ENCODE measurements around the gene GALNT1.

GRCh38 chr18:35604369-35604768, 22.8 kb downstream of the GALNT1 start:
- TF ChIP-seq NFE2L2 (conservative IDR thresholded peaks at IDR 0.05; ENCODE audit: low read length) (no peak), CTCF (IDR thresholded peaks at IDR 0.05) (no peak), REST (IDR thresholded peaks at IDR 0.05) (no peak), PBX3 (IDR thresholded peaks at IDR 0.05) (no peak), HMGXB4 (CRISPR knock-in tag; IDR thresholded peaks at IDR 0.05; ENCODE audit: borderline replicate concordance) (no peak), EP300 (IDR thresholded peaks at IDR 0.05) (no peak), ZNF302 (CRISPR knock-in tag; IDR thresholded peaks at IDR 0.05) (no peak), RAD21 (conservative IDR thresholded peaks at IDR 0.05 in 1 of 2, IDR thresholded peaks at IDR 0.05 in 1 of 2) (no peak), POLR2AphosphoS2 (conservative IDR thresholded peaks at IDR 0.05; ENCODE audit: low read length) (no peak), CEBPB (IDR thresholded peaks at IDR 0.05) (no peak), POLR2A (IDR thresholded peaks at IDR 0.05; ENCODE audit: low read length) (no peak)
